ENCODE data around the gene USP2. TPM values are rescaled to one million over a fixed set of nuclear protein-coding genes. Genes with fewer than 3 reads are reported as not detected.

The USP2 gene
- total and polyA plus RNA-seq, 2 of the 8 experiments (the other 6 are each of a cell fraction or from before 2014, with no cell fraction given), result 2.2 to 6.9 TPM

DNA sequence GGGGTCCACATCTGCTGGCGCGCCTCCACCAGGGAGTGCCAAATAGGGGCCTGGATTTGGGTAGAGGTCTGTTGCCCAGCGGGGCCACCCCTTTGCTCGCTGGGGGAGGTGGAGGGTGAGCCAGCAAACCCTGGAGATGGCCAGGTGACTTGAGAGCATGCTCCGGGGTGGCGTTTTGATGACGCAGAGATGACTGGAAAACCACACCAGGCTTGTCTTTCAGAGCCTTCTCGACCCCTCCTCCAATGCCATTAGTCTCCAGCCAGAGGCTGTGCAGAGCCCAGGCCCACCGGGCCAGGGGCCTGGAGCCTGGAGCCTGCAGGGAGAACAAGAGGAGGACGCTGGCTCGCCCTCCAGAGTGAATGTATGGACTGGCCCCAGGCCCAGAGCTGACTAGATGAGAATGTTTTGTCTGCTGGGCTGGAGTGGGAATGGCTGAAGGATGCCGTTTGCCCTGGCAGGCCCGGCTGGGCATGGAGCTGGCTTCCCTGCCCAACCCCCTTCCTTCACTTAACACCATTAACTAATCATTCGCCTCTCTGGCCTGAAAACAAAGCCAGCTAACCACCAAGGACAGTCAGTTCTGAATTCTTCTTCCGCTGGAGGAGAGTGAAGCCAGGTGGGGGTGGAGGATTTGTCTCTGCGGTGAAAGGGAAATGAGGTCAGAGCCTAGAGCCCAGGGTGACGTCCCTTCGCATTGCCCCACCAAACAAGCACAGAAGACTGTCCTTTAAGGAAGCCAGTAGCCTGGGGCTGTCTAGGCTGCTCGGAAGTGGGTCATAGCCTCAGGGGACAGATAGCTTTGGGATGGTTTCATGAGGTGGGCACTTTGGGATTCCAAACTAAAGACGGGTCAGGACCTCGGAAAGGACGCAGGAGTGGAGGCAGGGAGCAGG is 63.0 kb downstream of the USP2 start:
- peak overlapping the region; percentile 98; the same call in 1 of the 2 replicates for H2BK12ac ChIP-seq (ENCODE audit: low read depth, low read length)
- H3K4me1 ChIP-seq (replicated peaks in 1 of 4; ENCODE audit: control insufficient read depth in 3 of 4, insufficient read depth in 4 of 4, low read length in 3 of 4), result peaks cover 11 to 53% (median 48%) of the 10 kb centered on the region in 4 experiments
- no peaks in the 10 kb centered on the region for H3K9me3 ChIP-seq (ENCODE audit: insufficient read depth in 2 of 2, low read depth in 1 of 2, low read length in 1 of 2)
- H3K79me2 ChIP-seq (ENCODE audit: control insufficient read depth in 1 of 2, insufficient read depth in 2 of 2, low read length in 2 of 2), result no peaks in the 10 kb centered on the region
- H3K36me3 ChIP-seq (ENCODE audit: control insufficient read depth in 2 of 4, insufficient read depth in 4 of 4, low read length in 3 of 4), result no peaks in the 10 kb centered on the region
- H4K20me1 ChIP-seq (replicated peaks in 1 of 2; ENCODE audit: control insufficient read depth in 1 of 2, insufficient read depth in 2 of 2, low read length in 2 of 2), result peaks cover 2% of the 10 kb centered on the region in 2 experiments
- no peak overlapping the region for H3K56ac ChIP-seq (replicated peaks; ENCODE audit: insufficient read length, low read depth, low read length)
- H3K4ac ChIP-seq (replicated peaks; ENCODE audit: insufficient read length, low read depth, low read length), result no peak overlapping the region
- H3K23me2 ChIP-seq (ENCODE audit: low read depth, low read length), result peaks cover 33% of the 10 kb centered on the region
- H4K8ac ChIP-seq (ENCODE audit: extremely low read depth, insufficient read depth, low read length), result peak overlapping the region; percentile 74; the same call in 1 of the 2 replicates
- no peak overlapping the region for H3K14ac ChIP-seq (ENCODE audit: insufficient read length)
- H3K79me1 ChIP-seq (ENCODE audit: low read depth, low read length), result no peaks in the 10 kb centered on the region
- H3K9ac ChIP-seq (replicated peaks in 1 of 4; ENCODE audit: extremely low read depth in 1 of 4, low read depth in 3 of 4, low read length in 3 of 4), result no peak overlapping the region
- DNase-seq (ENCODE audit: low read depth in 1 of 2, low spot score in 2 of 2) (no peak), FAIRE-seq (no peak)
- peak overlapping the region; percentile 84 to 97; a peak in 3 of 4 replicates for H3K4me2 ChIP-seq (ENCODE audit: insufficient read depth in 1 of 2, low read depth in 2 of 2, low read length in 2 of 2)
- WGBS, 2 experiments (ENCODE audit: extremely low coverage in 1 of 2, insufficient coverage in 1 of 2, insufficient read length in 1 of 2, insufficient replicate concordance in 2 of 2, low coverage in 1 of 2, low lambda C conversion rate in 2 of 2, missing lambda C conversion rate in 1 of 2), result 56% methylated on average over 18 of the region's 22 CpGs; no CpG with 5 or more reads in 1 of the 2 experiments
- no peak overlapping the region for H4K5ac ChIP-seq (ENCODE audit: insufficient read length, low read depth, low read length)
- no peak overlapping the region for H2BK120ac ChIP-seq (replicated peaks; ENCODE audit: low read depth, low read length)
- CTCF ChIA-PET (ENCODE audit: partially characterized antibody), result interaction anchor here (1.2 to 16.8 kb wide), 7 partner anchors 10 to 68 kb away, joined by 3 to 415 read pairs (median 5); partner anchors contain the start of genes C1QTNF5, MFRP, RNF26 and USP2
- H2BK15ac ChIP-seq (ENCODE audit: low read length), result peak overlapping the region; percentile 98; the same call in 1 of the 2 replicates
- peak overlapping the region in 2 of 4 experiments; percentile 8 to 14; a peak in 2 of 8 replicates for H3K4me3 ChIP-seq (ENCODE audit: extremely low read depth in 1 of 4, insufficient read depth in 2 of 4, low read depth in 3 of 4, low read length in 4 of 4)
- H4K91ac ChIP-seq (replicated peaks; ENCODE audit: insufficient read length, low read length), result peak overlapping the region; percentile 48
- H3K27me3 ChIP-seq (replicated peaks in 1 of 4; ENCODE audit: control insufficient read depth in 3 of 4, extremely low read depth in 1 of 4, insufficient read depth in 3 of 4, low read length in 3 of 4), result peaks cover 5 to 46% (median 36%) of the 10 kb centered on the region in 4 experiments
- no peak overlapping the region for H3K27ac ChIP-seq (ENCODE audit: low read depth, low read length)
- H2BK20ac ChIP-seq (ENCODE audit: low read length), result peak overlapping the region; percentile 96
- POLR2A ChIA-PET (ENCODE audit: partially characterized antibody), result interaction anchor here (0.7 to 5.4 kb wide), 13 partner anchors 10 to 299 kb away, joined by 3 to 44 read pairs (median 6); partner anchors contain the start of genes C1QTNF5, CBL, HINFP and HMBS
- no peak overlapping the region for H2AFZ ChIP-seq (ENCODE audit: low read length)
- peak overlapping the region; percentile 91; the same call in 1 of the 2 replicates for H2BK5ac ChIP-seq (ENCODE audit: low read depth, low read length)
- H3K23ac ChIP-seq (ENCODE audit: insufficient read length), result no peak overlapping the region
- H2AK5ac ChIP-seq (ENCODE audit: low read depth, low read length), result peak overlapping the region; percentile 93; the same call in 1 of the 2 replicates
- peak overlapping the region; percentile 48; the same call in 1 of the 2 replicates for H3K18ac ChIP-seq (ENCODE audit: extremely low read depth, low read length)
- no peak for TF ChIP-seq EP300 (IDR thresholded peaks at IDR 0.05; ENCODE audit: borderline replicate concordance in 1 of 2, low read depth in 2 of 2, low read length in 2 of 2)
- TF ChIP-seq, protein P1, sequence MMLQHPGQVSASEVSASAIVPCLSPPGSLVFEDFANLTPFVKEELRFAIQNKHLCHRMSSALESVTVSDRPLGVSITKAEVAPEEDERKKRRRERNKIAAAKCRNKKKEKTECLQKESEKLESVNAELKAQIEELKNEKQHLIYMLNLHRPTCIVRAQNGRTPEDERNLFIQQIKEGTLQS (IDR thresholded peaks at IDR 0.05; ENCODE audit: insufficient read depth, low read depth, low read length), result no peak
- peak in 1 of 2 experiments; percentile 32; a peak in 1 of 3 replicates for TF ChIP-seq POLR2A (IDR thresholded peaks at IDR 0.05; ENCODE audit: control extremely low read depth in 1 of 2, low read depth in 2 of 2, low read length in 2 of 2)
- TF ChIP-seq TEAD4 (IDR thresholded peaks at IDR 0.05; ENCODE audit: low read depth, low read length), result no peak
- no peak for TF ChIP-seq PHF8 (conservative IDR thresholded peaks at IDR 0.05; ENCODE audit: low read depth, low read length)
- no peak for TF ChIP-seq NRF1 (IDR thresholded peaks at IDR 0.05; ENCODE audit: low read depth, low read length)
- no peak for TF ChIP-seq SUZ12 (IDR thresholded peaks at IDR 0.05; ENCODE audit: low read length)
- no peak for TF ChIP-seq SAP30 (IDR thresholded peaks at IDR 0.05; ENCODE audit: insufficient read depth, insufficient replicate concordance, low read length)
- TF ChIP-seq, protein P2, sequence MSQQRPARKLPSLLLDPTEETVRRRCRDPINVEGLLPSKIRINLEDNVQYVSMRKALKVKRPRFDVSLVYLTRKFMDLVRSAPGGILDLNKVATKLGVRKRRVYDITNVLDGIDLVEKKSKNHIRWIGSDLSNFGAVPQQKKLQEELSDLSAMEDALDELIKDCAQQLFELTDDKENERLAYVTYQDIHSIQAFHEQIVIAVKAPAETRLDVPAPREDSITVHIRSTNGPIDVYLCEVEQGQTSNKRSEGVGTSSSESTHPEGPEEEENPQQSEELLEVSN (IDR thresholded peaks at IDR 0.05), result no peak
